ENCODE results near the gene SLC35D1. TPM values are rescaled to one million over a fixed set of nuclear protein-coding genes. Genes with fewer than 3 reads are reported as not detected.
A peak's percentile ranks its signal among the peaks of the same experiment; 100 is the strongest.

SLC35D1 gene
- 18.4 and 25.0 TPM in 2 replicates for total RNA-seq

DNA sequence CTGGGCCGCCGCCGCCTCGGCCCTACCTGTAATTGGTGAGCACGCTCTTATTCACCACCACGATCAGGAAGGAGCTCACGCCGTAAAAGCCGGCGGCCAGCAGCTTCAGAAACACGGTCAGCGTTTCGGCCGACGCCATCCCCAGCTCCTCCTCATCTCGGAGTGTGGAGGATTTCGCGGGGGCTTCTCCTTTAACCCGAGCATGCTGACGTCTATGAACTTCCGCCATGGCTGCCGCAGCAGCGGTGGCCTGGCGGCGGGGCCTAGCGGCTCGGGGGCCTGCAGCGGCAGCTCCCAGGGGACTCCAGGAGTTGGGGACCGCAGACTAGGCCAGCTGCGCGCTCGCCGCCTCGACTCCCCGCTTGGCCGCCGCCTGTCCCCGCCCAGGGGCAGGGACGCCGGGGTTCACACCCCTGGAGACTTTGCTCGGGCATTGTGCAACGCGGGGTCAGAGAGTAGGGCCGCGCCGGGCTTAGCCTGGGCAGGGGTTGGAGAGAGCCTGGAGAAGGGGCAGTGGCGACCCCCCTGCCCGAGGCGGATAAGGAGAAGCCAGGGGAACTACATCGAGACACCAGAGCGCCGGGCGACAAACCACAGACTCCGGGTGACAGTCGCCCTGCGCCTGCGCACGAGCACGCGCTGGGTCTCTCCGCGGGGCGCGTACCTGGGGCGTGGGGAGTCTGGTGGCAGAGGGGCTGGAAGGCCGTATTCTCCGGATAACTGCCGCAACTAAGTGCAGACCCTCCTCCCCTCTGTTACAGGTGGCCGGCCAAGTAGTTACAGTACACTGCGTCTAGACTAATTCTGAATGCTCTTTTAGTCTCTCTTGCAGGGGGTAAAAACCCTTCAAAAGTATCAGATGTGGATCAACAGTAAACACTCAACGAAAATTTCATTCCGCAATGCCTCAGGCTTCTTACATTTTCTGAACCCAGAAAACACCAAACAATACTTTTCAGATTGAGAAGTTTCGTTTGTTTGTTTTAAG, at the start of gene SLC35D1:
Gene SLC35D1, minus strand, starts transcription at position 364 of the 988 bp plus-strand sequence. Its CDS starts 135 bp downstream, at position 229.
- H3K4me3 ChIP-seq (ENCODE audit: low read depth, low read length) = peak within 1 kb of the TSS; percentile 88
- TF ChIP-seq, protein P1, sequence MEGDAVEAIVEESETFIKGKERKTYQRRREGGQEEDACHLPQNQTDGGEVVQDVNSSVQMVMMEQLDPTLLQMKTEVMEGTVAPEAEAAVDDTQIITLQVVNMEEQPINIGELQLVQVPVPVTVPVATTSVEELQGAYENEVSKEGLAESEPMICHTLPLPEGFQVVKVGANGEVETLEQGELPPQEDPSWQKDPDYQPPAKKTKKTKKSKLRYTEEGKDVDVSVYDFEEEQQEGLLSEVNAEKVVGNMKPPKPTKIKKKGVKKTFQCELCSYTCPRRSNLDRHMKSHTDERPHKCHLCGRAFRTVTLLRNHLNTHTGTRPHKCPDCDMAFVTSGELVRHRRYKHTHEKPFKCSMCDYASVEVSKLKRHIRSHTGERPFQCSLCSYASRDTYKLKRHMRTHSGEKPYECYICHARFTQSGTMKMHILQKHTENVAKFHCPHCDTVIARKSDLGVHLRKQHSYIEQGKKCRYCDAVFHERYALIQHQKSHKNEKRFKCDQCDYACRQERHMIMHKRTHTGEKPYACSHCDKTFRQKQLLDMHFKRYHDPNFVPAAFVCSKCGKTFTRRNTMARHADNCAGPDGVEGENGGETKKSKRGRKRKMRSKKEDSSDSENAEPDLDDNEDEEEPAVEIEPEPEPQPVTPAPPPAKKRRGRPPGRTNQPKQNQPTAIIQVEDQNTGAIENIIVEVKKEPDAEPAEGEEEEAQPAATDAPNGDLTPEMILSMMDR (IDR thresholded peaks at IDR 0.05; ENCODE audit: insufficient read depth, low read depth, low read length) = no peak
- DNase-seq (ENCODE audit: low read depth) = peak; percentile 68

- DNase-seq (ENCODE audit: low read depth) = no peak
- H3K4me3 ChIP-seq (ENCODE audit: low read depth, low read length) = no peak overlapping the region
- TF ChIP-seq, protein P1 (IDR thresholded peaks at IDR 0.05; ENCODE audit: insufficient read depth, low read depth, low read length) = no peak
These were observed 49.6 kb upstream of the SLC35D1 start for GRCh38 chr1:67103548-67103947.

DNA sequence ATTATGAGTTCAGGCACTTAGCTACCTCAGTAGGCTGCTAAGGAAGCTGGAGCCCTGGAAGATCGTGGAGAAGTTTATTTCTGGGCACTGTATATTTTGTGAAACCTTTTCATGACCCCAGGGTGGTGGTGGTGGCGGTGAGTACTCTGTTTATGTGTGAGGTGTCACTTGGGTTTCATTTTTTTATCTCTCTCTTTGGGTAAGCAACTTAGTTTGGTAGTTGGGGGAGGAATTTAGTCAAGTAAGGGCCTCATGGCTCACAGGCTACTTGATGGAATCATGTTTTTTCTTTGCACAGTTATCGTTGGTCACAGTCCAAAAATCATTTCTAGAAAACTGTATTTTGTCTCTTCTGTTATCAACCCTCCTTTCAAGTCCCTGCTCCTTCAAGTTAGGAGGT, 46.9 kb upstream of the SLC35D1 start:
- TF ChIP-seq, protein P1 (IDR thresholded peaks at IDR 0.05; ENCODE audit: insufficient read depth, low read depth, low read length) = no peak

DNA sequence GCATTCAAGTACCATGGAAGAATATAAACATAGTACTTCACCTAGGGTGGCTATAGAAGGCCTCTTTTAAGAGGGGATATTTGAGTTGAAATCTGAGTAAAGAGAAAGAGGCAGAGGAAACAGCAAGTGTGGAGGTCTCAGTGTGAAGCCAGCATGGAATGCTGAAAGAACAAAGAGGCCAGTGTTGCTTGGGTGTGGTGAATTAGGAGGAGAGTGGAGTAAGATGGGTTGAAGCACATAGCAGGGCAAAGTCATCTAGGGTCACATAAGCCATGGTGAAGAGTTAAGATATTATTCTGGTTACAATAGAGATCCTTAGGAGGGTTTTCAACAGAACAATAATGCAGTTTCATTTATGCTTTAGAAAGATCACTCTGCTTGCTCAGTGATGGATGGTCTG, 43.4 kb upstream of the SLC35D1 start:
- TF ChIP-seq, protein P1 (IDR thresholded peaks at IDR 0.05; ENCODE audit: insufficient read depth, low read depth, low read length) = no peak
- DNase-seq (ENCODE audit: low read depth) = no peak
- H3K4me3 ChIP-seq (ENCODE audit: low read depth, low read length) = no peak overlapping the region

More for the DNA sequence above, 46.9 kb upstream of the SLC35D1 start:
- H3K4me3 ChIP-seq (ENCODE audit: low read depth, low read length) = no peak overlapping the region
- no peak for DNase-seq (ENCODE audit: low read depth)

DNA sequence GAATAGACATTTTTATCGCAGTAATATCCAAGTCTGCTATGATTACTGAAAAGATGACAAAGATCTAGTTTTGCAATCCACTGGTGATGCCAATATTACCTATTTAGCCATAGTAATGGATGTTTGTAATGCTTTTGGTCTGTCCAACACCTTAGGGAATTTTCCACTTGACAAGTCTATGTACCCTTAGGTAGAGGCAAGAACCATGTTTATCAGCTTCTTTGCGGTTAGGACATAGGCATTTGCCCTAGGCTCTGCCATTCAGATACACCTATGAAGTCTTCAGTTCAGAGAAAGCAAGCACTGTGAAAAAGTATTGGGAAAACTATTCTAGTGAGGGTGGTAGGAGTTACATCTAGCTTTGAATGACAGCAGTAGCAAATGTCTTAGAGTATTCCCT, 40.2 kb upstream of the SLC35D1 start:
- TF ChIP-seq, protein P1 (IDR thresholded peaks at IDR 0.05; ENCODE audit: insufficient read depth, low read depth, low read length) = no peak
- H3K4me3 ChIP-seq (ENCODE audit: low read depth, low read length) = no peak overlapping the region
- no peak for DNase-seq (ENCODE audit: low read depth)

DNA sequence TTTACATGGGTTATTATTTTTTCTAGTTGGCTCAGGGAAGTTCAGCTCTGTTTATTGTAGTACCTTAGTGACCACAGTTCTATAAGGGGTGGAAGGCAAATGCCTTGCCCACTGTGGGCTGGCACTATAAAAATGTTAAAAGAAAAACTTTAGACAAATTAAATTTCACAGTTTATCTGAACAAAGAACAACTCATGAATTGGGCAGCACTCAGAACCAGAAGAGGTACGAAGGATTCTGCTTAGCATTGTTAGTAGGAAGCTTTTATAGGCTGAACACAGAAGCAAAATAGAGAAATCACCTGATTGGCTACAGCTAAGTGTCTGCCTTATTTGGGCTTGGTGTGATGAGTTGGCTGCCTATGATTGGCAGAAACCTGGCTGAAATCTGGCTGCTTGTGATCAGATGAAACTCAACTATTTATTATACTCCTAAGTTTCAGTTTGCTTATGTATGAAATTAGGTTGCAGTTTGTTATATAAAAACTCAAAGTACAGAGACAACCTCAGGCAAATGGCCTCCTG, 35.8 kb upstream of the SLC35D1 start:
- no peak overlapping the region for H3K4me3 ChIP-seq (ENCODE audit: low read depth, low read length)
- TF ChIP-seq, protein P1 (IDR thresholded peaks at IDR 0.05; ENCODE audit: insufficient read depth, low read depth, low read length) = no peak
- no peak for DNase-seq (ENCODE audit: low read depth)
